ENCODE data around the gene NCEH1.

- TF ChIP-seq CTCF (IDR thresholded peaks at IDR 0.05; ENCODE audit: borderline replicate concordance, extremely low read depth, low read length, poor library complexity, severe bottlenecking) (no peak), EZH2 (IDR thresholded peaks at IDR 0.05; ENCODE audit: borderline replicate concordance, low read depth, low read length, severe bottlenecking) (no peak)
Measured at GRCh38 chr3:172604895-172605646, 105.8 kb downstream of the NCEH1 start.

All from DND-41 (cell line).